Measurements from ENCODE around the gene SIRT7. TPM values are rescaled to one million over a fixed set of nuclear protein-coding genes. Genes with fewer than 3 reads are reported as not detected.
"Not testable (repeated sequence)": the region's sequence is repeated elsewhere in the genome, so short reads cannot be mapped to it uniquely, and the experiment has no call there.

The SIRT7 gene
- polyA plus RNA-seq, 3 donors: 14.0 to 21.3 (median 20.6) TPM

- DNase-seq: no peak
Measured at GRCh38 chr17:81923302-81924260, 5.6 kb upstream of the SIRT7 start.

- DNase-seq: no peak
Measured at GRCh38 chr17:81922566-81923301, 4.8 kb upstream of the SIRT7 start.

GRCh38 chr17:81921996-81922565 lies 4.1 kb upstream of the SIRT7 start:
- no peak for DNase-seq

- no peak for DNase-seq
Measured at GRCh38 chr17:81921537-81921862, 3.5 kb upstream of the SIRT7 start.

- no peak for DNase-seq
Measured at GRCh38 chr17:81920612-81921536, 2.9 kb upstream of the SIRT7 start.

- DNase-seq: no peak
Measured at GRCh38 chr17:81918832-81919545, 1.0 kb upstream of the SIRT7 start.

- not testable (repeated sequence) for DNase-seq
Measured at GRCh38 chr17:81918333-81918669, 325 bp upstream of the SIRT7 start.

GRCh38 chr17:81916234-81917001 lies 1.6 kb downstream of the SIRT7 start:
- DNase-seq: no peak

GRCh38 chr17:81915331-81915730 lies 2.6 kb downstream of the SIRT7 start:
- DNase-seq: no peak

- no peak for DNase-seq
Measured at GRCh38 chr17:81914103-81914850, 3.7 kb downstream of the SIRT7 start.

- DNase-seq: no peak
Measured at GRCh38 chr17:81913394-81914102, 4.4 kb downstream of the SIRT7 start.

- no peak for DNase-seq
Measured at GRCh38 chr17:81912441-81913309, 5.3 kb downstream of the SIRT7 start.

- no peak for DNase-seq
Measured at GRCh38 chr17:81911969-81912368, 6.0 kb downstream of the SIRT7 start.

GRCh38 chr17:81911277-81911961 lies 6.6 kb downstream of the SIRT7 start, which contains the start of gene PCYT2:
PCYT2 (minus strand) TSS chr17:81911399; CDS start chr17:81911355, 44 bp downstream.
- peak; percentile 85 for DNase-seq

- DNase-seq: no peak
Measured at GRCh38 chr17:81910840-81911276, 7.1 kb downstream of the SIRT7 start.

- no peak for DNase-seq
Measured at GRCh38 chr17:81909966-81910839, 7.8 kb downstream of the SIRT7 start.

Measured in renal pelvis (tissue), 4 donors.